Activated T-cell treated with anti-CD3 and anti-CD28 coated beads for 24 hours (primary cell): ENCODE data around the gene SEPTIN10.
"Not testable (repeated sequence)": the region's sequence is repeated elsewhere in the genome, so short reads cannot be mapped to it uniquely, and the experiment has no call there.

Experiments used
- DNase-seq: peaks from one replicate; pipeline ENCODE4 v3.0.0-alpha.2; 2020; ENCODE audit warnings: low read depth

SEPTIN10 gene

GRCh38 chr2:109545828-109546713, 67.7 kb downstream of the SEPTIN10 start:
- DNase-seq = peak; percentile 56

GRCh38 chr2:109542384-109542783, 71.4 kb downstream of the SEPTIN10 start:
- no peak for DNase-seq

GRCh38 chr2:109538546-109538945, 75.2 kb downstream of the SEPTIN10 start:
- no peak for DNase-seq

GRCh38 chr2:109537565-109538222, 76.1 kb downstream of the SEPTIN10 start:
- DNase-seq = no peak

GRCh38 chr2:109536556-109536955, 77.2 kb downstream of the SEPTIN10 start:
- not testable (repeated sequence) for DNase-seq

GRCh38 chr2:109535217-109535946, 78.4 kb downstream of the SEPTIN10 start:
- DNase-seq = no peak

- no peak for DNase-seq
Measured at GRCh38 chr2:109533823-109534222, 79.9 kb downstream of the SEPTIN10 start.

GRCh38 chr2:109532728-109533076, 81.1 kb downstream of the SEPTIN10 start:
- no peak for DNase-seq

GRCh38 chr2:109531896-109532727, 81.7 kb downstream of the SEPTIN10 start:
- no peak for DNase-seq

GRCh38 chr2:109531221-109531620, 82.5 kb downstream of the SEPTIN10 start:
- no peak for DNase-seq

- no peak for DNase-seq
Measured at GRCh38 chr2:109530712-109531111, 83.1 kb downstream of the SEPTIN10 start.

GRCh38 chr2:109529532-109530449, 84.0 kb downstream of the SEPTIN10 start:
- no peak for DNase-seq

- DNase-seq = no peak
Measured at GRCh38 chr2:109528811-109529501, 84.8 kb downstream of the SEPTIN10 start.

- no peak for DNase-seq
Measured at GRCh38 chr2:109527846-109528705, 85.7 kb downstream of the SEPTIN10 start.

- no peak for DNase-seq
Measured at GRCh38 chr2:109527079-109527478, 86.7 kb downstream of the SEPTIN10 start.

- DNase-seq = no peak
Measured at GRCh38 chr2:109526442-109526970, 87.3 kb downstream of the SEPTIN10 start.

GRCh38 chr2:109525836-109526235, 87.9 kb downstream of the SEPTIN10 start:
- no peak for DNase-seq

GRCh38 chr2:109523536-109524361, 90.0 kb downstream of the SEPTIN10 start:
- no peak for DNase-seq
